ENCODE results near the gene MGAT3. TPM values are rescaled to one million over a fixed set of nuclear protein-coding genes. Genes with fewer than 3 reads are reported as not detected.

MGAT3 gene
- total and polyA plus RNA-seq, 9 of the 15 experiments (the other 6 are each of a cell fraction or from before 2014, with no cell fraction given): 0.10 to 11.5 (median 4.6) TPM

GRCh38 chr22:39480557-39480956 is 23.7 kb downstream of the MGAT3 start:
- CTCF ChIA-PET (ENCODE audit: low intra/inter-chr PET ratio): interaction anchor here (0.6 kb wide), 1 partner anchor 13 kb away, joined by 4 read pairs; no protein-coding TSS in a partner anchor

DNA sequence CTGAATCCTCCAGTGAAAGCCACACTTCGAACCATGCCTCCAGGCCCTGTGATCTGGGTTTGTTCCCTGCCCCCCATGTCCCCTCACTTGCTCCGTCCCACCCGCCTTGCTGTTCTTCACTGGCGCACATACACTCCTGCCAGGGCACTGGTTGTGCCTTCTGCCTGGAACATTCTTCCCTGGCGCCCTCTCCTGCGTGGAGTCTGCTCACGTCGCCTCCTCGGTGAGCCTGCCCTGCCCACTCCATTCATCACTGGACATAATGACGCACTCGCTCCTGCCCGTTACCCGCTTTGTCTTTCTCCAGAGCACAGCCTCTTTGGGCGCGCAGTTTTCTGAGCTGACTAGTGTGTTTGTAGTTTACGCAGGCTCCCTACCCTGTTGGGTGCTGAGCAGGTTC is 24.2 kb downstream of the MGAT3 start:
- no peaks in the 10 kb centered on the region for H4K20me1 ChIP-seq (replicated peaks; ENCODE audit: control insufficient read depth, insufficient read depth, low read length)
- no peak for FAIRE-seq
- H3K9me1 ChIP-seq (ENCODE audit: control insufficient read depth, insufficient read depth, low read length): no peaks in the 10 kb centered on the region
- peaks cover 2 to 36% of the 10 kb centered on the region in 2 experiments; a peak in 4 of 5 replicates for H3K4me1 ChIP-seq (replicated peaks in 1 of 2; ENCODE audit: control insufficient read depth in 2 of 2, insufficient read depth in 2 of 2, low read length in 2 of 2)
- intact Hi-C loops (cut with micrococcal nuclease): no loop called here
- H3K4me2 ChIP-seq (ENCODE audit: insufficient read depth, low read length): no peak overlapping the region
- DNase-seq (ENCODE audit: extremely low read depth in 1 of 4, low spot score in 3 of 4): no peak
- ATAC-seq: no peak
- H3K9ac ChIP-seq (ENCODE audit: insufficient read depth in 1 of 2, low read depth in 2 of 2, low read length in 2 of 2): 0 out of 4 replicates have a peak overlapping the region, but pooled peaks of 1 of the 2 experiments have one; percentile 43
- ChIA-PET POLR2A (interaction anchor here (1.4 to 3.3 kb wide), 2 partner anchors 39 to 42 kb away, joined by 3 to 17 read pairs; partner anchors contain the start of gene ATF4), CTCF (ENCODE audit: low intra/inter-chr PET ratio) (interaction anchor here (0.6 kb wide), 1 partner anchor 13 kb away, joined by 4 read pairs; no protein-coding TSS in a partner anchor)
- H3K27ac ChIP-seq (ENCODE audit: extremely low read depth, low read depth, low read length): no peak overlapping the region
- H3K27me3 ChIP-seq (ENCODE audit: control insufficient read depth in 2 of 2, insufficient read depth in 2 of 2, low read length in 2 of 2): no peaks in the 10 kb centered on the region
- peaks cover 9% of the 10 kb centered on the region; the same call in 2 of the 3 replicates for H3K36me3 ChIP-seq (ENCODE audit: control insufficient read depth, insufficient read depth, low read length)
- TF ChIP-seq ZHX1 (conservative IDR thresholded peaks at IDR 0.05; ENCODE audit: low read length) (no peak), ZNF134 (CRISPR knock-in tag; conservative IDR thresholded peaks at IDR 0.05) (no peak), MBD2 (IDR thresholded peaks at IDR 0.05; ENCODE audit: borderline replicate concordance, low read depth) (no peak), PML (IDR thresholded peaks at IDR 0.05; ENCODE audit: low read length) (no peak), GATAD2B (IDR thresholded peaks at IDR 0.05; ENCODE audit: borderline replicate concordance) (no peak), ZNF324 (CRISPR knock-in tag; IDR thresholded peaks at IDR 0.05) (no peak)
- TF ChIP-seq, protein P1, sequence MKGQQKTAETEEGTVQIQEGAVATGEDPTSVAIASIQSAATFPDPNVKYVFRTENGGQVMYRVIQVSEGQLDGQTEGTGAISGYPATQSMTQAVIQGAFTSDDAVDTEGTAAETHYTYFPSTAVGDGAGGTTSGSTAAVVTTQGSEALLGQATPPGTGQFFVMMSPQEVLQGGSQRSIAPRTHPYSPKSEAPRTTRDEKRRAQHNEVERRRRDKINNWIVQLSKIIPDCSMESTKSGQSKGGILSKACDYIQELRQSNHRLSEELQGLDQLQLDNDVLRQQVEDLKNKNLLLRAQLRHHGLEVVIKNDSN (CRISPR knock-in tag; IDR thresholded peaks at IDR 0.05): no peak
- no peaks in the 10 kb centered on the region for H3K9me3 ChIP-seq (replicated peaks; ENCODE audit: control insufficient read depth, insufficient read depth, low read depth, low read length)
- WGBS (ENCODE audit: insufficient coverage, low coverage, missing lambda C conversion rate): 87% methylated on average over 7 of the region's 16 CpGs
- no peak overlapping the region for H3K4me3 ChIP-seq
- in situ Hi-C loops (cut with MboI): no loop called here
- peaks cover 8% of the 10 kb centered on the region; the same call in 1 of the 3 replicates for H3K79me2 ChIP-seq (ENCODE audit: control insufficient read depth, insufficient read depth, low read length)
- H2AFZ ChIP-seq (ENCODE audit: low read depth, low read length): no peak overlapping the region
- BruUV-seq (replicated peaks): no TSS peak

More at GRCh38 chr22:39480557-39480956, 23.7 kb downstream of the MGAT3 start:
- in situ Hi-C loops (cut with MboI): no loop called here
- no TSS peak for BruUV-seq (replicated peaks)
- TF ChIP-seq ZNF586 (CRISPR knock-in tag; conservative IDR thresholded peaks at IDR 0.05): no peak
- peak; percentile 35; the same call in 1 of the 2 replicates for TF ChIP-seq ESRRA (IDR thresholded peaks at IDR 0.05; ENCODE audit: borderline replicate concordance, low read depth)
- no peak for TF ChIP-seq GABPB2 (CRISPR knock-in tag; conservative IDR thresholded peaks at IDR 0.05)
- intact Hi-C loops (cut with micrococcal nuclease): no loop called here
- Histone ChIP-seq H2AFZ (ENCODE audit: low read depth, low read length) (no peak overlapping the region), H3K36me3 (ENCODE audit: control insufficient read depth, insufficient read depth, low read length) (peaks cover 9% of the 10 kb centered on the region; the same call in 2 of the 3 replicates), H3K27ac (ENCODE audit: extremely low read depth, low read depth, low read length) (no peak overlapping the region), H3K9me1 (ENCODE audit: control insufficient read depth, insufficient read depth, low read length) (no peaks in the 10 kb centered on the region), H3K9ac (ENCODE audit: insufficient read depth in 1 of 2, low read depth in 2 of 2, low read length in 2 of 2) (peak overlapping the region in 1 of 2 experiments; percentile 43; a peak in 1 of 4 replicates), H3K4me3 (no peak overlapping the region), H3K4me2 (ENCODE audit: insufficient read depth, low read length) (no peak overlapping the region), H3K79me2 (ENCODE audit: control insufficient read depth, insufficient read depth, low read length) (peaks cover 11% of the 10 kb centered on the region; the same call in 1 of the 3 replicates), H3K27me3 (ENCODE audit: control insufficient read depth in 2 of 2, insufficient read depth in 2 of 2, low read length in 2 of 2) (no peaks in the 10 kb centered on the region), H3K9me3 (replicated peaks; ENCODE audit: control insufficient read depth, insufficient read depth, low read depth, low read length) (no peaks in the 10 kb centered on the region), H3K4me1 (replicated peaks in 1 of 2; ENCODE audit: control insufficient read depth in 2 of 2, insufficient read depth in 2 of 2, low read length in 2 of 2) (peaks cover 2 to 39% of the 10 kb centered on the region in 2 experiments; a peak in 4 of 5 replicates), H4K20me1 (replicated peaks; ENCODE audit: control insufficient read depth, insufficient read depth, low read length) (no peaks in the 10 kb centered on the region)
- peak; percentile 37; the same call in 2 of the 3 replicates for ATAC-seq
- 60% methylated on average over 1 of the region's 1 CpG for WGBS (ENCODE audit: insufficient coverage, low coverage, missing lambda C conversion rate)
- POLR2A ChIA-PET: interaction anchor here (0.8 to 1.4 kb wide), 2 partner anchors 39 to 164 kb away, joined by 3 read pairs; partner anchors contain the start of gene ATF4
- no peak for FAIRE-seq
- no peak for DNase-seq (ENCODE audit: extremely low read depth in 1 of 4, low spot score in 3 of 4)
